Measurements from ENCODE around the gene CAMK2B.

DNA sequence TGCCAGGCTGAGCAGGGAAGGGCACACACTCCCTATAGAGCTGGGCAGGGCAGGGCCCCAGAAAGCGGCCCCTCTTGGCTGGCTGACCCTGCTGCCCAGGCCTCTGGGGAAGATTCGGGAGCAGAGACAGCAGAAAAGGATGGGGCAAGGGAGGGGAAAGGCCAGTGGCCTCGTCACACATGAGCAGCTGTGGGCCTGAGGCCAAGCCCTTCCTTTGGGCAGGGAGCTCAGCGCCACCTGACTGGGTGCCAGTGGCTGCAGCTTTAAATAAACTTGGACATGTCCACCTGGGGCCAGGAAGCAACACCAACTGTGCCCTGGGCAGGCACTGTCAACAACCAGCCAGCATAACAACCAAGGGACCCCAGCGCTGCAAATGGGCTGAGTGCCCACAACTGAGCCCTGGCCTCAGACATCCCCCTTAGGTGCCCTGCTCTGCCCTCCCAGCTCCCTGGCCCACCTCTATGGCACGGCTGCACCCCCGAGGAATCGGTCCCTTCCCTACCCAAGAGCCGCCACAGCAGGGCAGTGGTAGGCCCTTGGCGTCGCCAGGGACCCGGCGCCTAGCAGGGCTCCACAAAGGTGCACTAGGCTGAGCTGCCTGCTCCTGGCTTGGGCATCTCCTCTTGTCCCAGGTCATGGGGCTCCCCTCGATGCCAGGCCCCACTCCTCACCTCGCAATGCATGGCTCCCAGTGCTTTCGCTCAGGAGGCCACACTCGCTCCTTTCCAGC lies 2.6 kb downstream of the CAMK2B start:
- TF ChIP-seq POLR2A (IDR thresholded peaks at IDR 0.05) = no peak
- TF ChIP-seq, protein P1, sequence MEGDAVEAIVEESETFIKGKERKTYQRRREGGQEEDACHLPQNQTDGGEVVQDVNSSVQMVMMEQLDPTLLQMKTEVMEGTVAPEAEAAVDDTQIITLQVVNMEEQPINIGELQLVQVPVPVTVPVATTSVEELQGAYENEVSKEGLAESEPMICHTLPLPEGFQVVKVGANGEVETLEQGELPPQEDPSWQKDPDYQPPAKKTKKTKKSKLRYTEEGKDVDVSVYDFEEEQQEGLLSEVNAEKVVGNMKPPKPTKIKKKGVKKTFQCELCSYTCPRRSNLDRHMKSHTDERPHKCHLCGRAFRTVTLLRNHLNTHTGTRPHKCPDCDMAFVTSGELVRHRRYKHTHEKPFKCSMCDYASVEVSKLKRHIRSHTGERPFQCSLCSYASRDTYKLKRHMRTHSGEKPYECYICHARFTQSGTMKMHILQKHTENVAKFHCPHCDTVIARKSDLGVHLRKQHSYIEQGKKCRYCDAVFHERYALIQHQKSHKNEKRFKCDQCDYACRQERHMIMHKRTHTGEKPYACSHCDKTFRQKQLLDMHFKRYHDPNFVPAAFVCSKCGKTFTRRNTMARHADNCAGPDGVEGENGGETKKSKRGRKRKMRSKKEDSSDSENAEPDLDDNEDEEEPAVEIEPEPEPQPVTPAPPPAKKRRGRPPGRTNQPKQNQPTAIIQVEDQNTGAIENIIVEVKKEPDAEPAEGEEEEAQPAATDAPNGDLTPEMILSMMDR (IDR thresholded peaks at IDR 0.05) = no peak
